Spleen (tissue), 7 donors: ENCODE measurements around the gene DNAJC1.

ENCODE experiments used
- CTCF ChIP-seq, 11 experiments: fragments of 200-600 bp in 7 of 11; fragments of 450-650 bp in 4 of 11; sonication (generic) in 4 of 11; IDR thresholded peaks in 8 of 11; conservative IDR thresholded peaks in 3 of 11; 1 replicate in 7 of 11; 2 replicates in 4 of 11; pipeline versions ENCODE4 v1.4.0 to v1.8.0; 2016 to 2021; ENCODE audit warnings: antibody characterized with exemption in 11 of 11, inconsistent platforms in 4 of 11, mild to moderate bottlenecking in 1 of 11
- POLR2A ChIP-seq, 3 donors: fragments of 450-650 bp; IDR thresholded peaks; one replicate each; pipeline ENCODE4 v1.5.1; 2017; ENCODE audit warnings: antibody characterized with exemption in 3 of 3, mild to moderate bottlenecking in 1 of 3
- POLR2AphosphoS5 ChIP-seq, 3 donors: sonication (generic); formaldehyde crosslinking; IDR thresholded peaks; one replicate each; pipeline ENCODE4 v1.5.1; 2017; ENCODE audit warnings: antibody characterized with exemption in 3 of 3
- donor health status: DM: no; HTN: no; CAD: no; lungs with moderate emphysema.
- donor health status: DM: no; HTN: no; CAD: no.
- donor health status: DM: no; HTN: no; CAD: no.

DNA sequence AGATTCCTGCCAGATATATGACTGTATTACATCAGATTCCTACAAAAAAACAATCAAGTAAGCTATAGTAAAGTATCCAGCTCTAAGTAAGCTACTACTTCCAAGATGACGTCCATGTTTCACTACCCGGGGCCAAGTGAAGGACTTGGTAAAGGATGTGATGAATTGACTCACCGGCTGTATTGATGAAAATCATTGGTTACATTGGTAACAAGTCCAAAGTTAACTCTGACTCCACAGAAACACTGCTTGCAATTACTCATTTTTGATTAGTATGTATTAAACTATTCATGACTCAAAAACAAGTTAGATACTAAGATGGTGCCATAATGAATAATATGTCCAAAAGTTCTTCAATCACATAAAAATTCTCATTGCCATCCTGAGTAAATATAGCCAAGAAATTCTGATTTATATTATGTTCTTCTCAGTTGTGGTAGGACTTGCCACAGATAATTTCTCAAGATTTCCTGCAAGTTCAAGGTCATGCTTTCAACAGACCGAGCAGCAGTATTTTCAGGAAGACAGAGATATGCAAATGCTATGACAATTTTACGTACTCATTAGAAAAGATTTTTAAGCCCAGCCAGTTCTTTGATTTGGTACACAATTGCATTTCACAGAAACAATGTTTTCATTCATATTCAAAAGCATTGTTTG lies 12.6 kb upstream of the DNAJC1 start:
- TF ChIP-seq CTCF (IDR thresholded peaks at IDR 0.05 in 8 of 11, conservative IDR thresholded peaks at IDR 0.05 in 3 of 11) (no peak), POLR2A (IDR thresholded peaks at IDR 0.05) (no peak), POLR2AphosphoS5 (IDR thresholded peaks at IDR 0.05) (no peak)
